ENCODE results near the gene RASL12. TPM values are rescaled to one million over a fixed set of nuclear protein-coding genes. Genes with fewer than 3 reads are reported as not detected.

Gene RASL12
- total RNA-seq, 2 donors from 2014 or later, result 3.1 to 6.7 TPM

DNA sequence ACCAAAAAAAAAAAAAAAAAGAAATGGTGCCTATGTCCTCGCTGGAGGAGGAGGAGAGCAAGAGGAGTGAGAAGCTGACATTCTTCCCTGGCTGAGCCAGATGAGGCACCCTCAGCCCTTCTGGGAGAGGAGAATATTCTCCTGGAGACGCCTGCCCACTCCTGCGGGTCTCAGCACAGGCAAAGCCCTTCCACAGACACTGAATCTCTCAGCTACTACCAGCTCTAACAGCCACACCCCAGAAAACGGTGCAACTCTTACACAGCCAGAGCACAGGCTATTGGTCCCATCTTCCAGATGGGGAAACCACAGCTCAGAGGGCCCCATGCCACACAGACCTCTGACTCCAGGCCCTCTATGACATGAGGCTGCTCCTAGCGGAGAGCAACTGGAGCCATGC lies 5.7 kb downstream of the RASL12 start:
- no peak overlapping the region for H3K27ac ChIP-seq
- intact Hi-C loops (cut with DNase I), result no loop called here
- no peak overlapping the region for H3K4me3 ChIP-seq
- DNase-seq, result no peak
- TF ChIP-seq, protein P1, sequence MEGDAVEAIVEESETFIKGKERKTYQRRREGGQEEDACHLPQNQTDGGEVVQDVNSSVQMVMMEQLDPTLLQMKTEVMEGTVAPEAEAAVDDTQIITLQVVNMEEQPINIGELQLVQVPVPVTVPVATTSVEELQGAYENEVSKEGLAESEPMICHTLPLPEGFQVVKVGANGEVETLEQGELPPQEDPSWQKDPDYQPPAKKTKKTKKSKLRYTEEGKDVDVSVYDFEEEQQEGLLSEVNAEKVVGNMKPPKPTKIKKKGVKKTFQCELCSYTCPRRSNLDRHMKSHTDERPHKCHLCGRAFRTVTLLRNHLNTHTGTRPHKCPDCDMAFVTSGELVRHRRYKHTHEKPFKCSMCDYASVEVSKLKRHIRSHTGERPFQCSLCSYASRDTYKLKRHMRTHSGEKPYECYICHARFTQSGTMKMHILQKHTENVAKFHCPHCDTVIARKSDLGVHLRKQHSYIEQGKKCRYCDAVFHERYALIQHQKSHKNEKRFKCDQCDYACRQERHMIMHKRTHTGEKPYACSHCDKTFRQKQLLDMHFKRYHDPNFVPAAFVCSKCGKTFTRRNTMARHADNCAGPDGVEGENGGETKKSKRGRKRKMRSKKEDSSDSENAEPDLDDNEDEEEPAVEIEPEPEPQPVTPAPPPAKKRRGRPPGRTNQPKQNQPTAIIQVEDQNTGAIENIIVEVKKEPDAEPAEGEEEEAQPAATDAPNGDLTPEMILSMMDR (IDR thresholded peaks at IDR 0.05), result no peak
- no peaks in the 10 kb centered on the region for H3K27me3 ChIP-seq
- no peaks in the 10 kb centered on the region for H3K4me1 ChIP-seq
- H3K9ac ChIP-seq (ENCODE audit: low read depth in 2 of 2, low read length in 2 of 2), result no peak overlapping the region
- H3K9me3 ChIP-seq, result no peaks in the 10 kb centered on the region
- H3K36me3 ChIP-seq, result no peaks in the 10 kb centered on the region

- no peak for DNase-seq
- no peaks in the 10 kb centered on the region for H3K36me3 ChIP-seq
- TF ChIP-seq, protein P1 (IDR thresholded peaks at IDR 0.05), result no peak
- no peaks in the 10 kb centered on the region for H3K27me3 ChIP-seq
- no peaks in the 10 kb centered on the region for H3K9me3 ChIP-seq
- H3K4me1 ChIP-seq, result no peaks in the 10 kb centered on the region
- intact Hi-C loops (cut with DNase I), result no loop called here
- H3K27ac ChIP-seq, result no peak overlapping the region
- H3K9ac ChIP-seq (ENCODE audit: low read depth in 2 of 2, low read length in 2 of 2), result no peak overlapping the region
- H3K4me3 ChIP-seq, result no peak overlapping the region
Measured at GRCh38 chr15:65060641-65061397, 7.0 kb downstream of the RASL12 start.

DNA sequence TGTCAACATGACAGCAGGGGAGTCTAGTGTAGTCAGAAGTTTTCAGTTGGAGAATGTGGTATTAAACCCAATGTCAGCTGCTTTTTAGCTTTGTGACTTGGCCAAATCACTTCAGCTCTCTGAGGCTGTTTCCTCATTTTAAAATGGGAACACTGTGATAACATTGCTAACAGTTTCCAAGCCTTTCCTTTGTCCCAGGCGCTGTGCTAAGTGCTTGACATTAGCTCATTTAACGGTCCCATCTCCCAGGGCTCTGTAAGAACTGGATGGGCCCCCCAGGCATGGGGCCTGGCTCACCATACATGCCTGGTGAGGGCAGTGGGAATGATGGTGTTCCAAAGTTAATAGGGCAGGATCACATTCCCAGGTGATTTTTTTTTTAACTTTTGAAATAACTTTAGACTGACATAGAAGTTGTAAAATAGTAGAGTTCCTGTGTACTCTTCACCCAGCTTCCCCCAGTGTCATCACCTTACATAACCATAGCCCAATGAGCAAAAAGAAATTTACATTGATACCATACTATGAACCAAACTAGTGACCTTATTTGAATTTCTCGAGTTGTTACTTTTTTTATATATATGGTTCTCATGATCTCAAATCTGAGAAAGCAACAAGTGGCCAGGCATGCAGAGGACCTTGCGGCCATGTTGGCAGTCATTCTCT lies 7.7 kb downstream of the RASL12 start:
- Histone ChIP-seq H3K4me3 (no peak overlapping the region), H3K9ac (ENCODE audit: low read depth in 2 of 2, low read length in 2 of 2) (no peak overlapping the region), H3K27me3 (no peaks in the 10 kb centered on the region), H3K27ac (no peak overlapping the region), H3K4me1 (peaks cover 2% of the 10 kb centered on the region), H3K36me3 (no peaks in the 10 kb centered on the region), H3K9me3 (no peaks in the 10 kb centered on the region)
- intact Hi-C loops (cut with DNase I), result loop anchor here (10.0 kb wide), 1 partner anchor 125 kb away; the partner anchor contains the start of gene CLPX
- TF ChIP-seq, protein P1 (IDR thresholded peaks at IDR 0.05), result no peak
- no peak for DNase-seq

- H3K27me3 ChIP-seq, result no peaks in the 10 kb centered on the region
- no peak overlapping the region for H3K27ac ChIP-seq
- H3K36me3 ChIP-seq, result no peaks in the 10 kb centered on the region
- intact Hi-C loops (cut with DNase I), result loop anchor here (10.0 kb wide), 1 partner anchor 125 kb away; the partner anchor contains the start of gene CLPX
- H3K4me3 ChIP-seq, result no peak overlapping the region
- no peak for DNase-seq
- TF ChIP-seq, protein P1 (IDR thresholded peaks at IDR 0.05), result no peak
- peaks cover 9% of the 10 kb centered on the region for H3K4me1 ChIP-seq
- H3K9ac ChIP-seq (ENCODE audit: low read depth in 2 of 2, low read length in 2 of 2), result no peak overlapping the region
- no peaks in the 10 kb centered on the region for H3K9me3 ChIP-seq
Measured at GRCh38 chr15:65059369-65059750, 8.4 kb downstream of the RASL12 start.

- no peak for DNase-seq
- Histone ChIP-seq H3K4me1 (peaks cover 11% of the 10 kb centered on the region), H3K27ac (no peak overlapping the region)
Measured at GRCh38 chr15:65058394-65059368, 9.1 kb downstream of the RASL12 start.

More at GRCh38 chr15:65058394-65059368, 9.1 kb downstream of the RASL12 start:
- H3K27me3 ChIP-seq, result no peaks in the 10 kb centered on the region
- TF ChIP-seq, protein P1 (IDR thresholded peaks at IDR 0.05), result no peak
- no peak overlapping the region for H3K4me3 ChIP-seq
- no peak overlapping the region for H3K9ac ChIP-seq (ENCODE audit: low read depth in 2 of 2, low read length in 2 of 2)
- H3K9me3 ChIP-seq, result no peaks in the 10 kb centered on the region
- intact Hi-C loops (cut with DNase I), result loop anchor here (10.0 kb wide), 1 partner anchor 126 kb away; the partner anchor contains the start of gene CLPX
- H3K36me3 ChIP-seq, result no peaks in the 10 kb centered on the region
